Glutamatergic neuron (in vitro differentiated cells): Measurements from ENCODE around the gene CNN3. TPM values are rescaled to one million over a fixed set of nuclear protein-coding genes. Genes with fewer than 3 reads are reported as not detected.
A peak's percentile ranks its signal among the peaks of the same experiment; 100 is the strongest.

Experiments
- DNase-seq: peaks from one replicate; pipeline ENCODE4 v3.0.0; 2022
- H3K27ac Mint-ChIP-seq: one replicate; pipeline ENCODE4 v1.8.0; 2020; ENCODE audit warnings: mild to moderate bottlenecking, mixed read lengths, inconsistent platforms; ENCODE audit not compliant: unreplicated experiment
- H3K27me3 Mint-ChIP-seq: one replicate; pipeline ENCODE4 v1.8.0; 2020; ENCODE audit warnings: mild to moderate bottlenecking, moderate library complexity, mixed read lengths, inconsistent platforms; ENCODE audit not compliant: unreplicated experiment
- H3K36me3 Mint-ChIP-seq: one replicate; pipeline ENCODE4 v1.8.0; 2020; ENCODE audit warnings: mild to moderate bottlenecking, mixed read lengths, inconsistent platforms; ENCODE audit not compliant: unreplicated experiment
- H3K4me1 Mint-ChIP-seq: one replicate; pipeline ENCODE4 v1.8.0; 2020; ENCODE audit warnings: mild to moderate bottlenecking, low read depth, mixed read lengths, inconsistent platforms; ENCODE audit not compliant: unreplicated experiment
- H3K4me3 Mint-ChIP-seq: one replicate; pipeline ENCODE4 v1.8.0; 2020; ENCODE audit warnings: mild to moderate bottlenecking, mixed read lengths, inconsistent platforms; ENCODE audit not compliant: unreplicated experiment
- H3K9me3 Mint-ChIP-seq: one replicate; pipeline ENCODE4 v1.8.0; 2020; ENCODE audit warnings: mild to moderate bottlenecking, moderate library complexity, mixed read lengths, inconsistent platforms; ENCODE audit not compliant: unreplicated experiment
- total RNA-seq: library from RNA; stranded (reverse); fragmentation: NEBNext Ultra II Directional; extraction: Animal tissue kit (Norgen Biotek cat#: 25700); gene quantifications from one replicate; pipeline ENCODE4 v1.2.1, GENCODE V29; 2021; ENCODE audit not compliant: unreplicated experiment
- TF ChIP-seq, protein P1 (sequence below): fragments of 200-600 bp; sonication (generic); IDR thresholded peaks from one replicate; pipeline ENCODE4 v1.5.0; 2021; ENCODE audit not compliant: partially characterized antibody, unreplicated experiment

Gene CNN3
- total RNA-seq, 1 donor from 2014 or later, result 383 TPM

DNA sequence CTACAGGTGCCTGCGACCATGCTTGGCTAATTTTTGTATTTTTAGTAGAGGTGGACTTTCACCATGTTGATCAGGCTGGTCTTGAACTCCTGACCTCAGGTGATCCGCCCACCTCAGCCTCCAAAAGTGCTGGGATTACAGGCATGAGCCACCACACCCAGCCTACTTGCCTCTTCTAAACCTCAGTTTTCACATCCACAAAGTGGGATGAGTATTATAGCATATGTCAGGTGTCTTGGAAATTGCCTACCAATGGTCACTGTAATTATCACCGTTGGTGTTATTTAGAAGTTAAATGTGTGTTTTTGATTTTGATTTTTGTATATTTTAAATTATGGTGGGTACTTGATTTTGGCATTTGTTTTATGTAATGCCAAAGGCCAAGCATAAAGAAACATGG is 70.0 kb downstream of the CNN3 start:
- Mint-ChIP-seq H3K27me3 (peaks cover 5% of the 10 kb centered on the region), H3K36me3 (no peaks in the 10 kb centered on the region), H3K27ac (no peak overlapping the region), H3K4me1 (peaks cover 15% of the 10 kb centered on the region), H3K4me3 (no peak overlapping the region), H3K9me3 (no peaks in the 10 kb centered on the region)
- TF ChIP-seq, protein P1, sequence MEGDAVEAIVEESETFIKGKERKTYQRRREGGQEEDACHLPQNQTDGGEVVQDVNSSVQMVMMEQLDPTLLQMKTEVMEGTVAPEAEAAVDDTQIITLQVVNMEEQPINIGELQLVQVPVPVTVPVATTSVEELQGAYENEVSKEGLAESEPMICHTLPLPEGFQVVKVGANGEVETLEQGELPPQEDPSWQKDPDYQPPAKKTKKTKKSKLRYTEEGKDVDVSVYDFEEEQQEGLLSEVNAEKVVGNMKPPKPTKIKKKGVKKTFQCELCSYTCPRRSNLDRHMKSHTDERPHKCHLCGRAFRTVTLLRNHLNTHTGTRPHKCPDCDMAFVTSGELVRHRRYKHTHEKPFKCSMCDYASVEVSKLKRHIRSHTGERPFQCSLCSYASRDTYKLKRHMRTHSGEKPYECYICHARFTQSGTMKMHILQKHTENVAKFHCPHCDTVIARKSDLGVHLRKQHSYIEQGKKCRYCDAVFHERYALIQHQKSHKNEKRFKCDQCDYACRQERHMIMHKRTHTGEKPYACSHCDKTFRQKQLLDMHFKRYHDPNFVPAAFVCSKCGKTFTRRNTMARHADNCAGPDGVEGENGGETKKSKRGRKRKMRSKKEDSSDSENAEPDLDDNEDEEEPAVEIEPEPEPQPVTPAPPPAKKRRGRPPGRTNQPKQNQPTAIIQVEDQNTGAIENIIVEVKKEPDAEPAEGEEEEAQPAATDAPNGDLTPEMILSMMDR, result no peak
- no peak for DNase-seq

DNA sequence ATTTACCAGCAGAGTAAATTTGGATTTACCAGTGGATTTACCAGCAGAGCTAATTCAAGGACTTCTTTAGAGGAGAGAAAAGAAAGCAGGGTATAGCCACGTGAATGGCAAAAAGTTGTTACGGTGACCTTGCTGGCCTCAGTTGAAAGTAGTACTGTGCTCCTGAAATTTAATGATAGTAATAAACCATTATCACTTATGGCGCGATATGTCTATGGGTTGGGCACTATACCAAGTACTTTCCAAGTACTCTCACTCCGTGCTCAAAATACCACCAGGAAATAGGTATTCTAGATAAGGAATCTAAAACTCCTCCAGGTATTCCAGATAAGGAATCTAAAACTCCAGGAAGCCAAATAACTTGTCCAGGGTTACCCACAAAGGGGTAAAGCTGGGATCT is 70.9 kb downstream of the CNN3 start:
- TF ChIP-seq, protein P1, result no peak
- H3K4me1 Mint-ChIP-seq, result peaks cover 15% of the 10 kb centered on the region
- no peak overlapping the region for H3K4me3 Mint-ChIP-seq
- H3K27me3 Mint-ChIP-seq, result peaks cover 5% of the 10 kb centered on the region
- no peak for DNase-seq
- no peaks in the 10 kb centered on the region for H3K36me3 Mint-ChIP-seq
- H3K9me3 Mint-ChIP-seq, result no peaks in the 10 kb centered on the region
- no peak overlapping the region for H3K27ac Mint-ChIP-seq

DNA sequence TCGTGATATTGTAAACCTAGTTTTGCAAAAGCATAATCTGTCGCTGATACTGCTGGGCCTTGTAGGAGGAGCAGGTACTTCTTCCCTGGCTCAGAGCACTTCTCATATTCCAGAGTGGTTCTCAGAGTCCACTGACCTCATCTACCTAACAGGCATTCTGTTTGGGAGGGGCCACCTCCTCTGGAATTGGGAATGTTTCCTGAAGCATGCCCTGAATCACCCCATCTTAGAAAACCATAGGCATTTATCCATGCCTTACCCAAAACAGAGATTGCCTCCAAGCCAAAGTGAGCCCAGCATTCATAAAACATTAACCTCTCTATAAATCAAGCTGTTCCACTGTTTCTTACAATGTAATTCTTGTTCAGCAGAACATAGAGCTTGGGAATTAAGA is 71.6 kb downstream of the CNN3 start:
- peaks cover 4% of the 10 kb centered on the region for H3K27me3 Mint-ChIP-seq
- TF ChIP-seq, protein P1, result no peak
- no peak overlapping the region for H3K4me3 Mint-ChIP-seq
- H3K27ac Mint-ChIP-seq, result no peak overlapping the region
- DNase-seq, result no peak
- no peaks in the 10 kb centered on the region for H3K9me3 Mint-ChIP-seq
- H3K4me1 Mint-ChIP-seq, result peaks cover 9% of the 10 kb centered on the region
- H3K36me3 Mint-ChIP-seq, result no peaks in the 10 kb centered on the region

DNA sequence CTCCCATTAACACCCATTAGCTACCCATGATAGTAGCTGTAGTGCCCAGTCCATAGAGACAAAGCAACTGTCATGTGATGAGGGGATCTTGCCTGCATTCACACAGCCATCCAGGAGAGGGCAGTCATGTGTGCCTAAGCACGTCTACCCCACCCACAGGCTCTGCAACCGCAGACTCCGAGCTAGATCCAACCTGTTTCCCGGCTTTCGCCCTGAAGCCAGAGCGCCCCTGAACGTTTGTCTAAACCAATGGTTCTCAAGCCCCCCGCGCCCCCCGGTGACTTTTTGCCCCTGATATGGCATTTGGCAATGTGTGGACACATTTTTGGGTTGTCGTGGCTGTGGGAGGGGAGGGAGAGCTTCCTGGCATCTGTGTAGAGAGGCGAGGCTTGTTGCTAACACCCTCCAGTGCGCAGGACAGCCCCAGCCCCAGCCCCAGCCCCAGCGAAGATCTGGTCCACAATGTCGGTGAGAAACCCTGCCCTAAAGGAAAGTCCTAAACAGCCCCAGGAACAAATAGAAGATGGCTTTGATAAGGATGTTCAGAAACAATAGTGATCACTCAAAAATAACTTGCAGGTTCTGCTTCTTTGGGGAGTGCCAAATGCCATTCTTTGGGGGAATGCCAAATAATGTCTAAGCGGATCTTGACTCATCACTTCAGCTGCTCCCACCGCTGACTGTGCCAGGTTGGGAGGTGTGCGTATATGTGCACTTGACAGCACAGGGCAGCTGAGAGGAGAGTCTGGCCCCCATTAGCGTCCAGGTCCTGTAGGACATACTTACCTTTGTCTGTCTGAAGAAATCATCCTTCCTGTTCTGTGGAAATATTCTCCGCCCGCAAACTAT is 72.2 kb downstream of the CNN3 start:
- Mint-ChIP-seq H3K36me3 (no peaks in the 10 kb centered on the region), H3K4me3 (no peak overlapping the region), H3K27ac (no peak overlapping the region), H3K27me3 (peaks cover 2% of the 10 kb centered on the region), H3K9me3 (no peaks in the 10 kb centered on the region), H3K4me1 (peaks cover 4% of the 10 kb centered on the region)
- DNase-seq, result peak; percentile 83
- TF ChIP-seq, protein P1, result peak; percentile 70

DNA sequence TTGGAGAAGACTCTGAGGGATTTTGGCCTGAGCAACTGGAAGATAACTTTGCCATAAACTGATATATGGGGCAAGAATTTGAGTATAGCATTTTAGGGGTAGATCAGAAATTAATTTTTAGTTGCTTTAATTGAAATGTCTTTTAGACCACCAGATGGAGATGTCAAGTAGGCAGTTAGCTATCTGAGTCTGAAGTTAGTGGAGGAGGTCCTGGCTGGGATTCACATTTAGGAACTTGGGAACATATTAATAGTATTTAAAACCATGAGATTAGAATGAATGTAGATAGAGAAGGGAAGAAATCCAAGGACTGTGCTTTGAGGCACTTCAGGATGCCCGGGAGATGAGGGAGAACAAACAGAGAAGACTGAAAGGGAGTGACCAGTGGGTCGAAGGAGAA is 74.1 kb downstream of the CNN3 start:
- Mint-ChIP-seq H3K27me3 (no peaks in the 10 kb centered on the region), H3K36me3 (no peaks in the 10 kb centered on the region), H3K4me1 (peaks cover 2% of the 10 kb centered on the region), H3K27ac (no peak overlapping the region), H3K9me3 (no peaks in the 10 kb centered on the region), H3K4me3 (no peak overlapping the region)
- TF ChIP-seq, protein P1, result no peak
- DNase-seq, result no peak
